ENCODE data around the gene MAT2A. TPM values are rescaled to one million over a fixed set of nuclear protein-coding genes. Genes with fewer than 3 reads are reported as not detected.

Gene MAT2A
- total RNA-seq, 1 experiment from 2014 or later = 444 TPM

- no TSS peak for BruUV-seq (replicated peaks)
- Histone ChIP-seq H3K36me3 (ENCODE audit: control insufficient read depth in 1 of 2, insufficient read depth in 2 of 2, low read length in 2 of 2) (no peaks in the 10 kb centered on the region), H3K9ac (ENCODE audit: low read length) (no peak overlapping the region), H3K4me2 (ENCODE audit: low read length) (no peak overlapping the region), H3K9me3 (ENCODE audit: control insufficient read depth in 1 of 2, insufficient read depth in 1 of 2, low read depth in 1 of 2, low read length in 2 of 2) (no peaks in the 10 kb centered on the region), H3K27me3 (ENCODE audit: insufficient read depth, low read length) (no peaks in the 10 kb centered on the region), H4K20me1 (ENCODE audit: insufficient read depth) (no peaks in the 10 kb centered on the region), H3K79me2 (ENCODE audit: insufficient read depth, low read length) (no peaks in the 10 kb centered on the region), H3K4me1 (ENCODE audit: control insufficient read depth in 1 of 2, insufficient read depth in 2 of 2, low read length in 2 of 2) (no peaks in the 10 kb centered on the region), H3K27ac (ENCODE audit: low read depth, low read length) (no peak overlapping the region), H2AFZ (ENCODE audit: low read depth, low read length, poor library complexity, severe bottlenecking) (no peak overlapping the region), H3K9me2 (ENCODE audit: insufficient read depth) (no peaks in the 10 kb centered on the region), H3K4me3 (replicated peaks in 1 of 2; ENCODE audit: low read depth in 1 of 2, low read length in 2 of 2) (no peak overlapping the region)
- CTCF ChIA-PET = no interaction called here
- ATAC-seq (no peak), DNase-seq (ENCODE audit: low read depth, low spot score) (no peak)
- RAD21 ChIA-PET (ENCODE audit: low non-redundant PET in 1 of 2, low total read pairs in 2 of 2, uncharacterized antibody in 2 of 2, unreplicated experiment in 2 of 2) = no interaction called here
- POLR2A ChIA-PET = interaction anchor here (1.1 to 2.7 kb wide), 5 partner anchors 12 to 24 kb away, joined by 3 to 16 read pairs (median 5); partner anchors contain the start of gene MAT2A
- intact Hi-C loops (cut with micrococcal nuclease) = no loop called here
- TF ChIP-seq SIN3A (IDR thresholded peaks at IDR 0.05; ENCODE audit: low read depth) = no peak
- no peak for TF ChIP-seq ZFX (IDR thresholded peaks at IDR 0.05)
- TF ChIP-seq YY1 (IDR thresholded peaks at IDR 0.05; ENCODE audit: extremely low read depth, insufficient replicate concordance, low read depth, low read length) = no peak
- TF ChIP-seq ATF3 (IDR thresholded peaks at IDR 0.05) = no peak
These were observed 15.7 kb upstream of the MAT2A start for GRCh38 chr2:85523062-85523902.

- ChIA-PET POLR2A (interaction anchor here (1.1 to 2.7 kb wide), 6 partner anchors 11 to 25 kb away, joined by 3 to 16 read pairs (median 5); partner anchors contain the start of gene MAT2A), CTCF (no interaction called here), RAD21 (ENCODE audit: low non-redundant PET in 1 of 2, low total read pairs in 2 of 2, uncharacterized antibody in 2 of 2, unreplicated experiment in 2 of 2) (no interaction called here)
- Histone ChIP-seq H3K27ac (ENCODE audit: low read depth, low read length) (no peak overlapping the region), H2AFZ (ENCODE audit: low read depth, low read length, poor library complexity, severe bottlenecking) (no peak overlapping the region), H3K36me3 (ENCODE audit: control insufficient read depth in 1 of 2, insufficient read depth in 2 of 2, low read length in 2 of 2) (no peaks in the 10 kb centered on the region), H3K79me2 (ENCODE audit: insufficient read depth, low read length) (no peaks in the 10 kb centered on the region), H3K4me3 (replicated peaks in 1 of 2; ENCODE audit: low read depth in 1 of 2, low read length in 2 of 2) (no peak overlapping the region), H3K4me1 (ENCODE audit: control insufficient read depth in 1 of 2, insufficient read depth in 2 of 2, low read length in 2 of 2) (no peaks in the 10 kb centered on the region), H3K4me2 (ENCODE audit: low read length) (no peak overlapping the region), H3K9me3 (ENCODE audit: control insufficient read depth in 1 of 2, insufficient read depth in 1 of 2, low read depth in 1 of 2, low read length in 2 of 2) (no peaks in the 10 kb centered on the region), H3K9me2 (ENCODE audit: insufficient read depth) (no peaks in the 10 kb centered on the region), H3K9ac (ENCODE audit: low read length) (no peak overlapping the region), H4K20me1 (ENCODE audit: insufficient read depth) (no peaks in the 10 kb centered on the region), H3K27me3 (ENCODE audit: insufficient read depth, low read length) (no peaks in the 10 kb centered on the region)
- DNase-seq (ENCODE audit: low read depth, low spot score) (no peak), ATAC-seq (no peak)
- no peak for TF ChIP-seq CEBPB (IDR thresholded peaks at IDR 0.05; ENCODE audit: low read depth)
- no peak for TF ChIP-seq EZH2phosphoT487 (IDR thresholded peaks at IDR 0.05; ENCODE audit: borderline replicate concordance)
- no peak for TF ChIP-seq EGR1 (IDR thresholded peaks at IDR 0.05; ENCODE audit: low read depth)
- no peak for TF ChIP-seq MAX (IDR thresholded peaks at IDR 0.05)
- intact Hi-C loops (cut with micrococcal nuclease) = no loop called here
- BruUV-seq (replicated peaks) = no TSS peak
These were observed 15.0 kb upstream of the MAT2A start for GRCh38 chr2:85523903-85524335.

All from HCT116 (cell line).